GM10266 (cell line): ENCODE data around the gene PTPRN2.

Experiments
- DNase-seq: peaks from one replicate; pipeline ENCODE4 v3.0.0; 2012; ENCODE audit errors: extremely low spot score
- CTCF ChIP-seq: IDR thresholded peaks from 2 replicates; pipeline ENCODE4 v1.5.1; 2012; ENCODE audit warnings: mild to moderate bottlenecking, low read depth; ENCODE audit not compliant: control insufficient read depth, insufficient read depth; ENCODE audit errors: missing control alignments

PTPRN2 gene

GRCh38 chr7:158021836-158022235, 565.8 kb downstream of the PTPRN2 start:
- no peak for TF ChIP-seq CTCF
- no peak for DNase-seq

- no peak for DNase-seq
- TF ChIP-seq CTCF, result no peak
These were observed 566.9 kb downstream of the PTPRN2 start for GRCh38 chr7:158020706-158021095.

GRCh38 chr7:158019726-158020705, 567.6 kb downstream of the PTPRN2 start:
- no peak for TF ChIP-seq CTCF

GRCh38 chr7:158018971-158019645, 568.5 kb downstream of the PTPRN2 start:
- TF ChIP-seq CTCF, result no peak
- DNase-seq, result no peak

More at GRCh38 chr7:158019726-158020705, 567.6 kb downstream of the PTPRN2 start:
- no peak for DNase-seq

GRCh38 chr7:158018098-158018762, 569.4 kb downstream of the PTPRN2 start:
- DNase-seq, result no peak
- TF ChIP-seq CTCF, result no peak

GRCh38 chr7:158017111-158018097, 570.2 kb downstream of the PTPRN2 start:
- TF ChIP-seq CTCF, result no peak
- DNase-seq, result no peak
